ENCODE results near the gene DNMT3A.

DNMT3A gene

DNA sequence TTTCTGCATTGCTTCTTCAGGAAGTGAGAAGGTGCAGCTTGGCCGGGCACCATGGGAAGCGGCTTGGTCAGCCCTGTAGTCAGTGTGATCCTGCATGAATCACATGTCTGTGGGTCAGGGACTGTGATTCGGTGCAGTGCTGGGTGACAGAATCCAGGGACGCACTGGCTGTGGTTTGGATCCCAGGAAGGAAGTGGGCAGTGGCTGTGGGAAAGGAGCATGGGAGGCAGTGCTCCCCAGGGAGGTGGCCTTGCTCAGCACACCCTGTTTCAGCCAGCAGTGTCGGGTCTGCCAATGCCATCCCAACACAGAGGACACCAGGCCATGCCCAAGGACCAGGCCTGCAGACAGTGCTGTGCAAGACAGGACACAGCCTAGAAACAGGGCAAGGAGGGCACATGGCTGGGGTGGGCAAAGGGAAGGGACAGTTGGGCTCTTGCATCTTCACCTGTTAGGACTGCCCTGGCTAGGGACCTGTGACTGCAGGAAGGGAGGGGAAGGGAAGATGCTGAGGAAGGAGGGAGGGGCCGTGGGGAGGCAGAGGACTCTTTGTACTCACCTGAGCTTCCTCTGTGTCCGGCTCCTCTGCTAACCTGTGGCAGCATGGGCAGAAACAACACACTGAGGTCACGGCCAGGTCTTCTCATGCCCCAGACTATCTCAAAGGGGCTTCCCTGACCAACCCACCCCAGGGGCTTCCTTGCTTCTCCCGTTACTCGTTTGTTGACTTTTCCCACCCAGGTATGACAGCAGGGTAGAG, 37.2 kb upstream of the DNMT3A start:
- no peak overlapping the region for H3K27ac ChIP-seq

GRCh38 chr2:25377822-25378421, 36.2 kb upstream of the DNMT3A start:
- Histone ChIP-seq H3K4me3 (ENCODE audit: low read depth, low read length) (no peak overlapping the region), H3K27me3 (ENCODE audit: insufficient read depth, low read depth, severe bottlenecking) (no peaks in the 10 kb centered on the region), H3K27ac (no peak overlapping the region), H3K9me3 (ENCODE audit: severe bottlenecking) (no peaks in the 10 kb centered on the region), H3K36me3 (no peaks in the 10 kb centered on the region)
- DNase-seq = peak; percentile 10
- TF ChIP-seq, protein P1, sequence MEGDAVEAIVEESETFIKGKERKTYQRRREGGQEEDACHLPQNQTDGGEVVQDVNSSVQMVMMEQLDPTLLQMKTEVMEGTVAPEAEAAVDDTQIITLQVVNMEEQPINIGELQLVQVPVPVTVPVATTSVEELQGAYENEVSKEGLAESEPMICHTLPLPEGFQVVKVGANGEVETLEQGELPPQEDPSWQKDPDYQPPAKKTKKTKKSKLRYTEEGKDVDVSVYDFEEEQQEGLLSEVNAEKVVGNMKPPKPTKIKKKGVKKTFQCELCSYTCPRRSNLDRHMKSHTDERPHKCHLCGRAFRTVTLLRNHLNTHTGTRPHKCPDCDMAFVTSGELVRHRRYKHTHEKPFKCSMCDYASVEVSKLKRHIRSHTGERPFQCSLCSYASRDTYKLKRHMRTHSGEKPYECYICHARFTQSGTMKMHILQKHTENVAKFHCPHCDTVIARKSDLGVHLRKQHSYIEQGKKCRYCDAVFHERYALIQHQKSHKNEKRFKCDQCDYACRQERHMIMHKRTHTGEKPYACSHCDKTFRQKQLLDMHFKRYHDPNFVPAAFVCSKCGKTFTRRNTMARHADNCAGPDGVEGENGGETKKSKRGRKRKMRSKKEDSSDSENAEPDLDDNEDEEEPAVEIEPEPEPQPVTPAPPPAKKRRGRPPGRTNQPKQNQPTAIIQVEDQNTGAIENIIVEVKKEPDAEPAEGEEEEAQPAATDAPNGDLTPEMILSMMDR (IDR thresholded peaks at IDR 0.05; ENCODE audit: low read depth, low read length) = no peak

More for the DNA sequence above, 37.2 kb upstream of the DNMT3A start:
- Histone ChIP-seq H3K4me3 (ENCODE audit: low read depth, low read length) (no peak overlapping the region), H3K27me3 (ENCODE audit: insufficient read depth, low read depth, severe bottlenecking) (no peaks in the 10 kb centered on the region), H3K36me3 (no peaks in the 10 kb centered on the region), H3K9me3 (ENCODE audit: severe bottlenecking) (no peaks in the 10 kb centered on the region)
- peak; percentile 9 for DNase-seq
- TF ChIP-seq, protein P1 (IDR thresholded peaks at IDR 0.05; ENCODE audit: low read depth, low read length) = no peak

- peak; percentile 94 for DNase-seq
- H3K27ac ChIP-seq = peak overlapping the region; percentile 62
- TF ChIP-seq, protein P1 (IDR thresholded peaks at IDR 0.05; ENCODE audit: low read depth, low read length) = peak; percentile 95
- no peaks in the 10 kb centered on the region for H3K27me3 ChIP-seq (ENCODE audit: insufficient read depth, low read depth, severe bottlenecking)
- H3K36me3 ChIP-seq = no peaks in the 10 kb centered on the region
- H3K9me3 ChIP-seq (ENCODE audit: severe bottlenecking) = no peaks in the 10 kb centered on the region
- H3K4me3 ChIP-seq (ENCODE audit: low read depth, low read length) = peak overlapping the region; percentile 37
Measured at GRCh38 chr2:25376750-25377621, 35.3 kb upstream of the DNMT3A start.

GRCh38 chr2:25375989-25376545, 34.3 kb upstream of the DNMT3A start:
- DNase-seq = no peak
- TF ChIP-seq, protein P1 (IDR thresholded peaks at IDR 0.05; ENCODE audit: low read depth, low read length) = no peak

GRCh38 chr2:25375371-25375988, 33.8 kb upstream of the DNMT3A start:
- Histone ChIP-seq H3K4me3 (ENCODE audit: low read depth, low read length) (no peak overlapping the region), H3K27ac (no peak overlapping the region), H3K9me3 (ENCODE audit: severe bottlenecking) (no peaks in the 10 kb centered on the region), H3K27me3 (ENCODE audit: insufficient read depth, low read depth, severe bottlenecking) (no peaks in the 10 kb centered on the region), H3K36me3 (no peaks in the 10 kb centered on the region)
- TF ChIP-seq, protein P1 (IDR thresholded peaks at IDR 0.05; ENCODE audit: low read depth, low read length) = no peak
- DNase-seq = peak; percentile 6

More at GRCh38 chr2:25375989-25376545, 34.3 kb upstream of the DNMT3A start:
- no peaks in the 10 kb centered on the region for H3K27me3 ChIP-seq (ENCODE audit: insufficient read depth, low read depth, severe bottlenecking)
- H3K9me3 ChIP-seq (ENCODE audit: severe bottlenecking) = no peaks in the 10 kb centered on the region
- H3K27ac ChIP-seq = no peak overlapping the region
- no peaks in the 10 kb centered on the region for H3K36me3 ChIP-seq
- H3K4me3 ChIP-seq (ENCODE audit: low read depth, low read length) = peak overlapping the region; percentile 37
